ENCODE data around the gene RABL3.

DNA sequence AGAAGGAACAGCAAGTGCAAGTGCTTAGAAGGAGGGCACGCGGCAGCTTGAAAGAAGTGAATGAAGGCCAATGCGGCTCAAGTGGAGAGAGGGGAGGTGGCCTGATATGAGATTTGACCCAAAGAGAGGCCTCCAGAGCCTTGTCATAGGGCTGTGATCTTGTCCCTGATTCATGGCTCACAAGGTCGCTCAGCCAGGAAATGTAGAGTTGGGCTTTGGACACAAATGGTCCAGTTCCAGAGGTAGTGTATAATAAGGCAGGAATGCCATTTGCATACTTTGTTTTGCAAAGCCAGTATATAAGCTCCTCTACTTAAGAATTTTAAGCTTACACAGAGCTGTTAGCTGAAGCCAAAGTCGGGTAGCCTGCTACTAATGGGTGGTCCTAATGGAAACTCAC, 94.0 kb downstream of the RABL3 start:
- TF ChIP-seq, protein P1, sequence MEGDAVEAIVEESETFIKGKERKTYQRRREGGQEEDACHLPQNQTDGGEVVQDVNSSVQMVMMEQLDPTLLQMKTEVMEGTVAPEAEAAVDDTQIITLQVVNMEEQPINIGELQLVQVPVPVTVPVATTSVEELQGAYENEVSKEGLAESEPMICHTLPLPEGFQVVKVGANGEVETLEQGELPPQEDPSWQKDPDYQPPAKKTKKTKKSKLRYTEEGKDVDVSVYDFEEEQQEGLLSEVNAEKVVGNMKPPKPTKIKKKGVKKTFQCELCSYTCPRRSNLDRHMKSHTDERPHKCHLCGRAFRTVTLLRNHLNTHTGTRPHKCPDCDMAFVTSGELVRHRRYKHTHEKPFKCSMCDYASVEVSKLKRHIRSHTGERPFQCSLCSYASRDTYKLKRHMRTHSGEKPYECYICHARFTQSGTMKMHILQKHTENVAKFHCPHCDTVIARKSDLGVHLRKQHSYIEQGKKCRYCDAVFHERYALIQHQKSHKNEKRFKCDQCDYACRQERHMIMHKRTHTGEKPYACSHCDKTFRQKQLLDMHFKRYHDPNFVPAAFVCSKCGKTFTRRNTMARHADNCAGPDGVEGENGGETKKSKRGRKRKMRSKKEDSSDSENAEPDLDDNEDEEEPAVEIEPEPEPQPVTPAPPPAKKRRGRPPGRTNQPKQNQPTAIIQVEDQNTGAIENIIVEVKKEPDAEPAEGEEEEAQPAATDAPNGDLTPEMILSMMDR (conservative IDR thresholded peaks at IDR 0.05; ENCODE audit: low read depth, low read length) = no peak
- TF ChIP-seq CEBPB (IDR thresholded peaks at IDR 0.05; ENCODE audit: low read depth, low read length) = no peak
- TF ChIP-seq, protein P2, sequence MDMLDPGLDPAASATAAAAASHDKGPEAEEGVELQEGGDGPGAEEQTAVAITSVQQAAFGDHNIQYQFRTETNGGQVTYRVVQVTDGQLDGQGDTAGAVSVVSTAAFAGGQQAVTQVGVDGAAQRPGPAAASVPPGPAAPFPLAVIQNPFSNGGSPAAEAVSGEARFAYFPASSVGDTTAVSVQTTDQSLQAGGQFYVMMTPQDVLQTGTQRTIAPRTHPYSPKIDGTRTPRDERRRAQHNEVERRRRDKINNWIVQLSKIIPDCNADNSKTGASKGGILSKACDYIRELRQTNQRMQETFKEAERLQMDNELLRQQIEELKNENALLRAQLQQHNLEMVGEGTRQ (IDR thresholded peaks at IDR 0.05; ENCODE audit: low read depth, low read length) = no peak
- TF ChIP-seq MXI1 (IDR thresholded peaks at IDR 0.05; ENCODE audit: borderline replicate concordance, low read depth, low read length) = no peak
- no peak for TF ChIP-seq POLR2A (IDR thresholded peaks at IDR 0.05; ENCODE audit: low read depth, low read length)
- TF ChIP-seq RFX5 (IDR thresholded peaks at IDR 0.05; ENCODE audit: low read depth, low read length) = no peak
- TF ChIP-seq BHLHE40 (IDR thresholded peaks at IDR 0.05; ENCODE audit: low read depth, low read length) = no peak
- TF ChIP-seq RAD21 (IDR thresholded peaks at IDR 0.05; ENCODE audit: low read length) = no peak
- TF ChIP-seq CHD1 (IDR thresholded peaks at IDR 0.05; ENCODE audit: low read depth, low read length) = no peak
- no peak for TF ChIP-seq MAFK (IDR thresholded peaks at IDR 0.05; ENCODE audit: low read depth, low read length)
- no peak for TF ChIP-seq SMC3 (IDR thresholded peaks at IDR 0.05; ENCODE audit: low read depth, low read length)
